ENCODE data around the gene PRPSAP1.
A peak's percentile ranks its signal among the peaks of the same experiment; 100 is the strongest.

Gene PRPSAP1

GRCh38 chr17:76382803-76383545 lies 29.3 kb upstream of the PRPSAP1 start:
- POLR2A ChIA-PET: interaction anchor here (1.1 to 1.5 kb wide), 2 partner anchors 13 to 29 kb away, joined by 3 to 4 read pairs; partner anchors contain the start of gene PRPSAP1

GRCh38 chr17:76382351-76382802 lies 28.7 kb upstream of the PRPSAP1 start:
- POLR2A ChIA-PET: no interaction called here

More at GRCh38 chr17:76382803-76383545, 29.3 kb upstream of the PRPSAP1 start:
- Histone ChIP-seq H3K36me3 (ENCODE audit: control insufficient read depth in 4 of 4, insufficient read depth in 4 of 4, low read length in 3 of 4) (no peaks in the 10 kb centered on the region), H3K4me1 (ENCODE audit: control extremely low read depth in 1 of 4, control insufficient read depth in 4 of 4, insufficient read depth in 4 of 4, low read length in 3 of 4) (peaks cover 0 to 66% (median 56%) of the 10 kb centered on the region in 4 experiments), H3K9me3 (ENCODE audit: control extremely low read depth in 1 of 5, control insufficient read depth in 4 of 5, insufficient read depth in 2 of 5, low read depth in 1 of 5, low read length in 4 of 5) (no peaks in the 10 kb centered on the region), H3K4me3 (ENCODE audit: control insufficient read depth in 1 of 7, extremely low read depth in 1 of 7, insufficient read depth in 4 of 7, low read depth in 2 of 7, low read length in 6 of 7) (peak overlapping the region; percentile 30 to 75 (median 60)), H3K27ac (ENCODE audit: insufficient read depth in 1 of 2, low read depth in 1 of 2, low read length in 2 of 2, poor library complexity in 1 of 2, severe bottlenecking in 2 of 2) (peak overlapping the region in 1 of 2 experiments; percentile 34), H3K27me3 (replicated peaks in 2 of 5; ENCODE audit: control insufficient read depth in 4 of 5, insufficient read depth in 5 of 5, low read length in 4 of 5) (peaks cover 0 to 13% (median 0%) of the 10 kb centered on the region in 5 experiments)
- CTCF ChIA-PET: interaction anchor here (0.6 to 13.2 kb wide), 4 partner anchors 11 to 273 kb away, joined by 4 to 118 read pairs (median 23); partner anchors contain the start of gene PRPSAP1
- peak in 2 of 3 donors; percentile 48 to 50 for DNase-seq
- 0% methylated on average over 61 of the region's 80 CpGs for WGBS (ENCODE audit: insufficient coverage)

GRCh38 chr17:76381633-76382350 lies 28.1 kb upstream of the PRPSAP1 start:
- peaks cover 0 to 64% (median 56%) of the 10 kb centered on the region in 4 experiments for H3K4me1 ChIP-seq (ENCODE audit: control extremely low read depth in 1 of 4, control insufficient read depth in 4 of 4, insufficient read depth in 4 of 4, low read length in 3 of 4)
- ChIA-PET CTCF (interaction anchor here (0.7 to 13.2 kb wide), 14 partner anchors 8 to 127 kb away, joined by 3 to 118 read pairs (median 4); partner anchors contain the start of gene PRPSAP1), POLR2A (no interaction called here)
- peaks cover 0 to 13% (median 0%) of the 10 kb centered on the region in 5 experiments for H3K27me3 ChIP-seq (replicated peaks in 2 of 5; ENCODE audit: control insufficient read depth in 4 of 5, insufficient read depth in 5 of 5, low read length in 4 of 5)
- peak overlapping the region in 3 of 7 experiments; percentile 60 to 72 (median 61) for H3K4me3 ChIP-seq (ENCODE audit: control insufficient read depth in 1 of 7, extremely low read depth in 1 of 7, insufficient read depth in 4 of 7, low read depth in 2 of 7, low read length in 6 of 7)
- WGBS (ENCODE audit: insufficient coverage): 51% methylated on average over 19 of the region's 19 CpGs
- H3K27ac ChIP-seq (ENCODE audit: insufficient read depth in 1 of 2, low read depth in 1 of 2, low read length in 2 of 2, poor library complexity in 1 of 2, severe bottlenecking in 2 of 2): no peak overlapping the region
- H3K36me3 ChIP-seq (ENCODE audit: control insufficient read depth in 4 of 4, insufficient read depth in 4 of 4, low read length in 3 of 4): no peaks in the 10 kb centered on the region
- DNase-seq: peak in 2 of 3 donors; percentile 74 to 84
- H3K9me3 ChIP-seq (ENCODE audit: control extremely low read depth in 1 of 5, control insufficient read depth in 4 of 5, insufficient read depth in 2 of 5, low read depth in 1 of 5, low read length in 4 of 5): no peaks in the 10 kb centered on the region

More at GRCh38 chr17:76382351-76382802, 28.7 kb upstream of the PRPSAP1 start:
- CTCF ChIA-PET: interaction anchor here (1.0 to 13.2 kb wide), 4 partner anchors 11 to 83 kb away, joined by 3 to 118 read pairs (median 4); no protein-coding TSS in a partner anchor
- WGBS (ENCODE audit: insufficient coverage): 6% methylated on average over 16 of the region's 21 CpGs
- DNase-seq: peak in 2 of 3 donors; percentile 34 to 46
- peaks cover 0 to 64% (median 56%) of the 10 kb centered on the region in 4 experiments for H3K4me1 ChIP-seq (ENCODE audit: control extremely low read depth in 1 of 4, control insufficient read depth in 4 of 4, insufficient read depth in 4 of 4, low read length in 3 of 4)
- no peaks in the 10 kb centered on the region for H3K9me3 ChIP-seq (ENCODE audit: control extremely low read depth in 1 of 5, control insufficient read depth in 4 of 5, insufficient read depth in 2 of 5, low read depth in 1 of 5, low read length in 4 of 5)
- no peak overlapping the region for H3K27ac ChIP-seq (ENCODE audit: insufficient read depth in 1 of 2, low read depth in 1 of 2, low read length in 2 of 2, poor library complexity in 1 of 2, severe bottlenecking in 2 of 2)
- H3K4me3 ChIP-seq (ENCODE audit: control insufficient read depth in 1 of 7, extremely low read depth in 1 of 7, insufficient read depth in 4 of 7, low read depth in 2 of 7, low read length in 6 of 7): peak overlapping the region; percentile 30 to 75 (median 60)
- H3K36me3 ChIP-seq (ENCODE audit: control insufficient read depth in 4 of 4, insufficient read depth in 4 of 4, low read length in 3 of 4): no peaks in the 10 kb centered on the region
- H3K27me3 ChIP-seq (replicated peaks in 2 of 5; ENCODE audit: control insufficient read depth in 4 of 5, insufficient read depth in 5 of 5, low read length in 4 of 5): peaks cover 0 to 13% (median 0%) of the 10 kb centered on the region in 5 experiments

GRCh38 chr17:76379646-76380376 lies 26.1 kb upstream of the PRPSAP1 start:
- POLR2A ChIA-PET: no interaction called here
- Histone ChIP-seq H3K4me1 (ENCODE audit: control extremely low read depth in 1 of 4, control insufficient read depth in 4 of 4, insufficient read depth in 4 of 4, low read length in 3 of 4) (peaks cover 0 to 47% (median 39%) of the 10 kb centered on the region in 4 experiments), H3K36me3 (ENCODE audit: control insufficient read depth in 4 of 4, insufficient read depth in 4 of 4, low read length in 3 of 4) (no peaks in the 10 kb centered on the region), H3K27me3 (replicated peaks in 2 of 5; ENCODE audit: control insufficient read depth in 4 of 5, insufficient read depth in 5 of 5, low read length in 4 of 5) (peaks cover 0 to 4% (median 0%) of the 10 kb centered on the region in 5 experiments), H3K27ac (ENCODE audit: insufficient read depth in 1 of 2, low read depth in 1 of 2, low read length in 2 of 2, poor library complexity in 1 of 2, severe bottlenecking in 2 of 2) (no peak overlapping the region), H3K9me3 (ENCODE audit: control extremely low read depth in 1 of 5, control insufficient read depth in 4 of 5, insufficient read depth in 2 of 5, low read depth in 1 of 5, low read length in 4 of 5) (no peaks in the 10 kb centered on the region), H3K4me3 (ENCODE audit: control insufficient read depth in 1 of 7, extremely low read depth in 1 of 7, insufficient read depth in 4 of 7, low read depth in 2 of 7, low read length in 6 of 7) (no peak overlapping the region)
- CTCF ChIA-PET: interaction anchor here (0.8 to 13.2 kb wide), 7 partner anchors 15 to 261 kb away, joined by 3 to 118 read pairs (median 4); partner anchors contain the start of gene PRPSAP1
- 97% methylated on average over 16 of the region's 21 CpGs for WGBS (ENCODE audit: insufficient coverage)
- DNase-seq: no peak

- ChIA-PET CTCF (interaction anchor here (2.1 to 13.2 kb wide), 2 partner anchors 11 to 20 kb away, joined by 5 to 118 read pairs; no protein-coding TSS in a partner anchor), POLR2A (no interaction called here)
- DNase-seq: no peak
- H3K9me3 ChIP-seq (ENCODE audit: control extremely low read depth in 1 of 5, control insufficient read depth in 4 of 5, insufficient read depth in 2 of 5, low read depth in 1 of 5, low read length in 4 of 5): no peaks in the 10 kb centered on the region
- 96% methylated on average over 7 of the region's 11 CpGs for WGBS (ENCODE audit: insufficient coverage)
- H3K27ac ChIP-seq (ENCODE audit: insufficient read depth in 1 of 2, low read depth in 1 of 2, low read length in 2 of 2, poor library complexity in 1 of 2, severe bottlenecking in 2 of 2): no peak overlapping the region
- H3K4me1 ChIP-seq (ENCODE audit: control extremely low read depth in 1 of 4, control insufficient read depth in 4 of 4, insufficient read depth in 4 of 4, low read length in 3 of 4): peaks cover 0 to 41% (median 34%) of the 10 kb centered on the region in 4 experiments
- H3K36me3 ChIP-seq (ENCODE audit: control insufficient read depth in 4 of 4, insufficient read depth in 4 of 4, low read length in 3 of 4): no peaks in the 10 kb centered on the region
- no peaks in the 10 kb centered on the region for H3K27me3 ChIP-seq (replicated peaks in 2 of 5; ENCODE audit: control insufficient read depth in 4 of 5, insufficient read depth in 5 of 5, low read length in 4 of 5)
- no peak overlapping the region for H3K4me3 ChIP-seq (ENCODE audit: control insufficient read depth in 1 of 7, extremely low read depth in 1 of 7, insufficient read depth in 4 of 7, low read depth in 2 of 7, low read length in 6 of 7)
These were observed 25.5 kb upstream of the PRPSAP1 start for GRCh38 chr17:76379275-76379641.

GRCh38 chr17:76378548-76379274 lies 25.0 kb upstream of the PRPSAP1 start:
- Histone ChIP-seq H3K4me1 (ENCODE audit: control extremely low read depth in 1 of 4, control insufficient read depth in 4 of 4, insufficient read depth in 4 of 4, low read length in 3 of 4) (peaks cover 0 to 36% (median 31%) of the 10 kb centered on the region in 4 experiments), H3K4me3 (ENCODE audit: control insufficient read depth in 1 of 7, extremely low read depth in 1 of 7, insufficient read depth in 4 of 7, low read depth in 2 of 7, low read length in 6 of 7) (no peak overlapping the region), H3K27me3 (replicated peaks in 2 of 5; ENCODE audit: control insufficient read depth in 4 of 5, insufficient read depth in 5 of 5, low read length in 4 of 5) (no peaks in the 10 kb centered on the region), H3K36me3 (ENCODE audit: control insufficient read depth in 4 of 4, insufficient read depth in 4 of 4, low read length in 3 of 4) (no peaks in the 10 kb centered on the region), H3K27ac (ENCODE audit: insufficient read depth in 1 of 2, low read depth in 1 of 2, low read length in 2 of 2, poor library complexity in 1 of 2, severe bottlenecking in 2 of 2) (no peak overlapping the region), H3K9me3 (ENCODE audit: control extremely low read depth in 1 of 5, control insufficient read depth in 4 of 5, insufficient read depth in 2 of 5, low read depth in 1 of 5, low read length in 4 of 5) (no peaks in the 10 kb centered on the region)
- ChIA-PET CTCF (interaction anchor here (0.7 to 13.2 kb wide), 3 partner anchors 11 to 25 kb away, joined by 3 to 118 read pairs (median 5); partner anchors contain the start of gene PRPSAP1), POLR2A (interaction anchor here (0.6 kb wide), 1 partner anchor 78 kb away, joined by 3 read pairs; no protein-coding TSS in a partner anchor)
- 66% methylated on average over 3 of the region's 5 CpGs for WGBS (ENCODE audit: insufficient coverage)
- DNase-seq: peak in 2 of 3 donors; percentile 70 to 79
